ENCODE measurements around the gene C14orf180.

The C14orf180 gene

DNA sequence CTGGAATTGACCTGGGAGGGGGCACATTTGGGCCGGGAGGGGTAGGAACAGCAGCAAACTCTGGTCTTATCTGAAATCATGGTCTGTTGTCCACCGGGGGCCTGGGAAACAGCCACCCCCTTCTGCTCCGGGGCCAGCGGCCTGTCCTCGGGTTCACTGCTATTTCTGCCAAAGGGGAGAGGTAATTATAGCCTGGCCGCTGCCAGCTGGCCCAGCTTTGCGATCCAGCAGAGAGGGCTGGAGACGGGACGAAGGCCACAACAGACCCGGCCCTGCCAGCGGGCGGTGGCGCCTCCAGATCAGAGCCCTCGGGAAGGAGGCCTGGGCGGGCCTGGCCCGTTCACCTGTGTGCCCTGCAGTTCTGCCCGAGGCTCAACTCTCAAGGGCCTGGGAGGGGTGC, at the start of gene C14orf180:
Gene C14orf180, plus strand, starts transcription at position 258 of the 400 bp plus-strand sequence. CDS start 6,667 bp downstream, outside the sequence.
- no peak for DNase-seq

GRCh38 chr14:104530646-104531045, 48.9 kb upstream of the C14orf180 start:
- no peak for DNase-seq

GRCh38 chr14:104531421-104532190, 48.0 kb upstream of the C14orf180 start:
- no peak for DNase-seq

DNA sequence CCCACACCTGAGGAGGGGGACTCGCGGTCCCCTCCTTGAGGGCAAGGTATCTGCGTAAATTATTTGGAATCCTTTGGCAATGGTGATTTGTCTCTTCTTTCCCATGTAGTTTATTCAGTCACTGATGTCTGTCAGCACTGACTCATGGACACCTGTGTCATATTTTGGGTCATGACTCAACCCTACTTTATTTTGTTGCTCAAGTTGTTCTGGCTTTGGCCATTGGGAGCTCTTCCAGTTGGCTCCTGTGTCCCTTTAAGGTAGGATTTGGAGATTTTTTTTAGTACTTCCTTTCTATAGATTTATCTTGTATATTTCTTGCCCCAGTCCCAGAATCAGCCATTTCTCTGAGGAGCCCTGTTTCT, 47.4 kb upstream of the C14orf180 start:
- DNase-seq, result no peak

GRCh38 chr14:104534036-104534435, 45.5 kb upstream of the C14orf180 start:
- no peak for DNase-seq

DNA sequence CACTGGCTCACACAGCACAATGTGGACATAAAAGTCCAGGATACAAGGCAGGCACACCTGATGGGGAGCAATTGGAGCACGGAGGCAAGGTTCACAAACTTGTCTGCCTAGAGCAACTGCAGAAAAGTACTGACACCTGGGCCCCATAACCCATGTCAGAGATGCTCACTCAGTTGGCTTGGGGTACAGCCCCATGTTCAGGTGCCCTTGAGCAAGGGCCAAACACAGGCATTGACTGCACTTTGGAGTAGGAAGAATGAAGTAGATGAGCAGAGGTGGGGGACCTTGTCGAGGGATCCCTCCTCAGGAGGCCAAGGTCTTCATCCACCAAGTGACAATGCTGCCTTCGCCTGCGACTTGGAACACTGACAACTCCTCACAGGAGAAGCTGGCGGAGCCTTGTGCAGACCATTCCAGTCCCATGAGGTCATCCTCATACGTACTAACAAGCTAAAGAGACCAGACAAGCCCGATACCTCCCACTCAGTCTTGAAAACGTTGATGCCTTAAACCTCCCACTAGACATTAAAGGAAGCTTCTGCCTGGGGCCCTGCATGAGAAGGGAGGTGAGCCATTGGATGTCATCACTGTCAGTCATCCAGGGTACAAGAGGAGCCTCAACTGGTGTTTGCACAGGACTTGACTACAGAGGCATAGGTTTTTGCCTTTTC, 42.5 kb upstream of the C14orf180 start:
- no peak for DNase-seq

DNA sequence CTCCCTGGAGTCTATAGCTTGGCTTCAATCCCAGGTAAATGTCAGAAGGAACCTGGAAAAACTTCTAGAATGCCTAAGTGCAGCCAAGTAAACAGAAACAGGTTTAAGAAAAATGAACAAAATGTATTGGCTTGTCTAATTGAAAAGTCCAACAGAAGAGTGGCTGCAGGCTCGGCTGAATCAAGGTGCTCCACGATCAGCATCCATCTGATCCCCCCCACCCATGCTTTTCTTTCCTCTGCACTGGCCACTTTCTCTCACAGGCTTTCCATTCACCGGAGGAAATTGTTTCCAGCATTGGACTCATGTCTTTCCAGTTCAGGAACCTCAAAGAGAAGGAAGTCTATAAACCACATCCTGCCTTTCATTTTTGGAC, 42.0 kb upstream of the C14orf180 start:
- no peak for DNase-seq

GRCh38 chr14:104541905-104542465, 37.6 kb upstream of the C14orf180 start:
- no peak for DNase-seq

- no peak for DNase-seq
Measured at GRCh38 chr14:104542871-104543830, 36.4 kb upstream of the C14orf180 start.

DNA sequence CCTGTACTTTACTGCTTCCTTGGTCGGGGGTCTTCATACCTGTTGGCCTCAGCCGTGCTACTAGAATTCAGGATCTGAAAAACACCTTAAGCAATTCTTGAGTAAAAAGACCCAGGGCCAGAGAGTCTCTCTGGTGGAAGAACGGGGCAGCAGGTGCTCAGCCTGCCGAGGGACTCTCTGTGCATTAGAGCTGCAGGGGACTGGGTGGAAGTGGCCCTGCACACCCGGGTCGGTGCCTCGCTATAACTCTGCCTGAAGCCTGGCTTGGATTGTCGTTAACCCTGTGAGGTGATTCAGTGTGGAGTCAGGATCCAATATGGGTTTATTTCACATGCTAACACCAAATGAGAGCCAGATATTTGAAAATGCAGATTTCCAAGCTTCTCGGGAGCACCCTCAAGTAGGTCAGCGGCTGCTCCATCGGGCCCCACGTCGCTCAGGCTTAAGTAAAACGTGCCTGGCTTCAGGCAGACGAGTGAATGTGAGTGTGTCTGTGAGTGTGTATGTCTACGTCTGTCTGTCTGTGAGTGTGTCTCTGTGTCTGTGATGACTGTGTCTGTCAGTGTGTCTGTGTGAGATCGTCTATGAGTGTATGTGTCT, 35.1 kb upstream of the C14orf180 start:
- DNase-seq, result no peak

DNA sequence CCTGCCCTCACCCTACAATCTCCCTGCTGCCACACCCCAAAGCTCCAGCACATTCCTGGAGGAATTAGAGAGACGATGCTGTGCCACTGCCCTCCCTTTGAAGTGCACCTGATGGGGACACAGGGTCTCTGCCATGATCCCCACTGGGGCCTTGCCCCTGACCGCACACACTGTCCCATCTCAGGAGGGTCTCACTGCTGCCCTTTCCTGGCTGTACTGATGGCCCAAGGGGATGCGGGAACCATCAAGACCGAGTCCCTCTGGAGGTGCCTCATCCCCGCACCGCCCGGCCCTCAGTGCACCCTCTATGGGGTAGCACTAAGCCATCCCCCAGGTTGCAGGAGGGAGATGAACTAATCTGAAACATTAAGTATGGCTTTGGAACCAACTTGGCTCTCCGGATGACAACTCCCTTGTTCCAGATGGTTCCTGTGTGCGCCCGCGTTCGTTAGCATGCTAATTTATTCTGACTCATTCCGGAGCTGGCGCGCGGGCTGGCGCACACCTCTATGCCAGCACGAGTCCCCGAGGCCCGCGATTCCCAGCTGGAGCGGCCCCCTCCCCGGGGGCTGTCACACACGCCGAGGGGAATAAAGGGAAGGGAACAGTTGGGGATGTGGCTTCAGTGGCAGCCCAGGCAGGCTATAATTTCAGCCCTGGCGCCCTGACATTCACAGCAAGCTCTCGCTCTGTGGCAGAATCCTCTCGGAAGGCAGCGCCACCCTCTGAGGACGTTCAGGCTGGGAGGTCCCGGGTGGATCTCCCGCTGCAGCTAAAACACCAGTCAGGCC, 34.2 kb upstream of the C14orf180 start:
- DNase-seq, result no peak

- no peak for DNase-seq
Measured at GRCh38 chr14:104545942-104546501, 33.5 kb upstream of the C14orf180 start.

GRCh38 chr14:104546591-104547309, 32.8 kb upstream of the C14orf180 start:
- no peak for DNase-seq

- DNase-seq, result no peak
Measured at GRCh38 chr14:104547310-104547997, 32.1 kb upstream of the C14orf180 start.

- DNase-seq, result no peak
Measured at GRCh38 chr14:104547998-104548700, 31.4 kb upstream of the C14orf180 start.

DNA sequence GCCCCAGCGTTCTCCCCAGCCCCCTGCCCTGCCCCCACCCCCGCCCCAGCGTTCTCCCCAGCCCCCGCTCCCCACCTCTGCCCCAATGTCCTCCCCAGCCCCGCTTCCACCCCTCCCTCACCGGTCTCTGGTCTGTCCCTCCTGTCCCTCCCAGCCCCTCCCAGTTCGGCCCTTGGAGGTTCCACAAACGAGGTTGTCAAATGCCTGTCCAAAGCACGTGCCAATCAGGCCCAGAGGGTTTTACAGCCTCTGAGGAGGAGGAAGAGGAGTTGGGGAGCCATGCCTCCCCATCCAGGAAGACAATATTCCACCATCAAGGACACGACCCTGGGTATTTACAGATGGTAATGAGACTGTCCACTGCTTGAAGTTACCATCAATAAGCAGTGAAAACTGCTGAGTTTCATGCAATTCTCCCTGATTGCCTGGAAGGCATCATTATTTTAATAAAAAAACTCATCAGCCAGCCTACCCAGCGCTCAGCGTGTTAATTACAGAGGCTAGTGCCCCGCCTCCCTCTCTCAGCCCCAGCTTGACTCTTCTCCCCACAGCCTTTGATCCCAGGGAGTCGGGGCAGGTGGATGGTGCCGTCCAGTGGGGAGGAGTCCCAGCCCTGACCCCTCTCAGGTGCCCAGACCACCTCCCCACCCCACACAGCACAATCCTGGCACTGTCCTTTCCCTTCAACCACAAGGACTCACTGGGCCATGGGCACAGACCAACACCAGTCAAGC, 30.6 kb upstream of the C14orf180 start:
- DNase-seq, result no peak

- no peak for DNase-seq
Measured at GRCh38 chr14:104549536-104550339, 29.8 kb upstream of the C14orf180 start.

DNA sequence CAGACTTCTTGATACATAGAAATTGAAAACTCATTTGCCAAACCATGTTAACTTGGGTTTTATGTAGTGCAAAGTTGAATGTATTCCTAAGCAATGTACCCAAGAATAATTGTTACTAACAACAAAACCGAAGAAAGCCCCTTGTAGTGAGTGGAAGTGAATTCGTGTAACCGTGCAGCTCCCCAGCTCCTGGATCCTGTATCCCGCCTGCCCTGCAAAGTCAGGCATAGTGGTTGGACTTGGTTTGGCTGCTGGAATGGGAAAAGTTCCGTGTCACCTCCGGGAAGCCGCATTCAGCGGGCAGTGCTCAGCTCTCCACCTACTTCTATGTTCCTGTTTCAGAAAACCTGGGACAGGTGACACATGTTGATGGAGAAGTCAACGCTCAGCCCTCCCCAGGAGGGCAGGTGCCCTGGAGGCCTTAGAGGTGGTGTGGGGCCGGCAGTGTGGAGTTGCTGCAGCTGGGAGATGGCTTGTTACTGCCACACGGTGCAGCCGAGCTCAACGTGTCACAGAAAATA, 29.2 kb upstream of the C14orf180 start:
- no peak for DNase-seq

Data from activated CD4-positive, alpha-beta T cell treated with anti-CD3 and anti-CD28 coated beads for 48 hours (primary cell).